ENCODE data around the gene VSTM5.
"Not testable (repeated sequence)": the region's sequence is repeated elsewhere in the genome, so short reads cannot be mapped to it uniquely, and the experiment has no call there.

The VSTM5 gene

GRCh38 chr11:93870616-93871015 lies 20.2 kb upstream of the VSTM5 start:
- no peak overlapping the region for H3K4me3 ChIP-seq
- no peak for DNase-seq (ENCODE audit: low spot score)
- no peak overlapping the region for H3K27ac ChIP-seq
- no peak for TF ChIP-seq CTCF (IDR thresholded peaks at IDR 0.05)

GRCh38 chr11:93869830-93870229 lies 19.4 kb upstream of the VSTM5 start:
- TF ChIP-seq CTCF (IDR thresholded peaks at IDR 0.05): no peak
- Histone ChIP-seq H3K27ac (no peak overlapping the region), H3K4me3 (no peak overlapping the region)
- no peak for DNase-seq (ENCODE audit: low spot score)

GRCh38 chr11:93868404-93868803 lies 18.0 kb upstream of the VSTM5 start:
- not testable (repeated sequence) for H3K4me3 ChIP-seq; H3K27ac ChIP-seq; DNase-seq (ENCODE audit: low spot score)

GRCh38 chr11:93861808-93862207 lies 11.4 kb upstream of the VSTM5 start:
- Histone ChIP-seq H3K4me3 (no peak overlapping the region), H3K27ac (no peak overlapping the region)
- DNase-seq (ENCODE audit: low spot score): no peak
- no peak for TF ChIP-seq CTCF (IDR thresholded peaks at IDR 0.05)

GRCh38 chr11:93858121-93858775 lies 7.8 kb upstream of the VSTM5 start:
- no peak overlapping the region for H3K27ac ChIP-seq

GRCh38 chr11:93857413-93858120 lies 7.1 kb upstream of the VSTM5 start:
- Histone ChIP-seq H3K27ac (no peak overlapping the region), H3K4me3 (no peak overlapping the region)
- no peak for DNase-seq (ENCODE audit: low spot score)
- TF ChIP-seq CTCF (IDR thresholded peaks at IDR 0.05): no peak

More at GRCh38 chr11:93858121-93858775, 7.8 kb upstream of the VSTM5 start:
- H3K4me3 ChIP-seq: no peak overlapping the region
- TF ChIP-seq CTCF (IDR thresholded peaks at IDR 0.05): no peak
- DNase-seq (ENCODE audit: low spot score): no peak

- Histone ChIP-seq H3K27ac (no peak overlapping the region), H3K4me3 (no peak overlapping the region)
- no peak for DNase-seq (ENCODE audit: low spot score)
- TF ChIP-seq CTCF (IDR thresholded peaks at IDR 0.05): no peak
These were observed 1.8 kb upstream of the VSTM5 start for GRCh38 chr11:93852242-93852641.
